Measurements from ENCODE around the gene EPB41. TPM values are rescaled to one million over a fixed set of nuclear protein-coding genes. Genes with fewer than 3 reads are reported as not detected.
"Not testable (repeated sequence)": the region's sequence is repeated elsewhere in the genome, so short reads cannot be mapped to it uniquely, and the experiment has no call there.

EPB41 gene
- total RNA-seq, 2 donors from 2014 or later, result 40.0 to 63.2 TPM

DNA sequence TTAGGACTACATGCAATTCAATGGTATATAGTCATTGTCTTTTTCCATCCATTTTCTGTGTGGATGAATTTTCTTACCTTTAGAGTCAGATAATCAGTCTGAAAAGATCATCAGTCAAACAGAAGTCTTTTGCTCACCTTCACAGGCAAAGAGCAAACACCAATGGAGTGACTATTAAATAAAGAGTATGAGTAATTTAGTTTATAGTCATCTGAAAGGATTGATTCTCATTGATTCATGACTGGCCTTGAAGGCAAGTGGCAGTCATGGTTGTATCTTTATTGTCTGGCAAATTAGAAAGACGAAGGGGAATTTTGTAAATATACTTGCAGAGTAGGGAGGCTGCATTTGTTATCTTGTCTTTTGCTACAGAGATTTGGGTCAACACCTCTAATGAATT, 89.9 kb downstream of the EPB41 start:
- peak; percentile 70 for ATAC-seq (replicated peaks)
- Mint-ChIP-seq H3K4me3 (no peak overlapping the region), H3K4me1 (peaks cover 16% of the 10 kb centered on the region), H3K27ac (peak overlapping the region; percentile 54), H3K9me3 (no peaks in the 10 kb centered on the region), H3K27me3 (no peaks in the 10 kb centered on the region), H3K36me3 (ENCODE audit: low read depth) (peaks cover 69% of the 10 kb centered on the region)

DNA sequence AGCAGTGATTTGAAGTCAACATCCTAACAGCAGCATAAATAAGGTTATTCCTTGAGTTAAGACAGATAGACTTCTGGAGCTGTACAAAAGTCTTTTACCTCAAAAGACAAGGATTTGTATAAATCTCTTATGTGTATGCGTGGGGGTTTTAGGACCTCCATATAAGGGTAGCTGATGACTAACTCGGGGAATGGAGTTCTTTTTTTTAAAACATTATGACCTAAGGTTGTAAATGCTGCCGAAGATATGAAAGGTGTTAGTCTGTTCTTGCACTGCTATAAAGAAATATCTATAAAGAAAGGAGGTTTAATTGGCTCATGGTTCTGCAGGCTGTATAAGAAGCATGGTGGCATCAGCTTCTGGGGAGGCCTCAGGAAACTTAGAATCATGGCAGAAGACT, 90.4 kb downstream of the EPB41 start:
- Mint-ChIP-seq H3K9me3 (no peaks in the 10 kb centered on the region), H3K4me3 (no peak overlapping the region), H3K36me3 (ENCODE audit: low read depth) (peaks cover 65% of the 10 kb centered on the region), H3K27me3 (no peaks in the 10 kb centered on the region), H3K4me1 (peaks cover 16% of the 10 kb centered on the region), H3K27ac (peak overlapping the region; percentile 54)
- no peak for ATAC-seq (replicated peaks)

GRCh38 chr1:29011775-29012174, 97.4 kb downstream of the EPB41 start:
- Mint-ChIP-seq H3K9me3 (no peaks in the 10 kb centered on the region), H3K4me3 (no peak overlapping the region), H3K4me1 (no peaks in the 10 kb centered on the region), H3K36me3 (ENCODE audit: low read depth) (peaks cover 53% of the 10 kb centered on the region), H3K27me3 (no peaks in the 10 kb centered on the region), H3K27ac (peak overlapping the region; percentile 55)
- no peak for ATAC-seq (replicated peaks)

GRCh38 chr1:29017235-29017634, 102.9 kb downstream of the EPB41 start:
- Mint-ChIP-seq H3K4me3 (no peak overlapping the region), H3K27ac (no peak overlapping the region), H3K9me3 (no peaks in the 10 kb centered on the region), H3K4me1 (no peaks in the 10 kb centered on the region), H3K36me3 (ENCODE audit: low read depth) (peaks cover 67% of the 10 kb centered on the region), H3K27me3 (no peaks in the 10 kb centered on the region)
- no peak for ATAC-seq (replicated peaks)

- no peak for ATAC-seq (replicated peaks)
- no peak overlapping the region for H3K4me3 Mint-ChIP-seq
- peaks cover 58% of the 10 kb centered on the region for H3K36me3 Mint-ChIP-seq (ENCODE audit: low read depth)
- no peaks in the 10 kb centered on the region for H3K9me3 Mint-ChIP-seq
- no peaks in the 10 kb centered on the region for H3K4me1 Mint-ChIP-seq
- no peak overlapping the region for H3K27ac Mint-ChIP-seq
- no peaks in the 10 kb centered on the region for H3K27me3 Mint-ChIP-seq
Measured at GRCh38 chr1:29017975-29018712, 103.8 kb downstream of the EPB41 start.

- Mint-ChIP-seq H3K27ac (no peak overlapping the region), H3K27me3 (no peaks in the 10 kb centered on the region), H3K9me3 (no peaks in the 10 kb centered on the region), H3K36me3 (ENCODE audit: low read depth) (peaks cover 46% of the 10 kb centered on the region), H3K4me3 (no peak overlapping the region), H3K4me1 (no peaks in the 10 kb centered on the region)
- no peak for ATAC-seq (replicated peaks)
Measured at GRCh38 chr1:29022620-29023019, 108.3 kb downstream of the EPB41 start.

DNA sequence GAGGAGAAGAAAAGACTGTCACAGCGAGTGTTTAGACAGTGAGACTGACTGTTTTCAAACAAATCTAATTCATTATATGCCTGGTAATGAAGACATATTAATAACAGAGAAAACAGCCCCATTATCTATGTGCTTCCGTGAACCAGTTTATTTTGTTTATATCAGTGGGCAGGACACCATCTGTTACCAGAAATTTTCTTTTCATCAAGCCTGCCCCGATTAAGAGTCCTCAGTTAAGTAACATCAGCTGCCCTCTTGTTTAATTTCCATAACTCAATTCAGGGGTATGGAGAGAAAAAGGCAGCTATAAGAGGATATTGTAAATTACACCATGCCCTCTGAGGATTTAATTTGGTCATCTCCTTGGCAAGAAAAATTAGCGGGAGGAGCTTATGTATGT, 115.3 kb downstream of the EPB41 start:
- no peak overlapping the region for H3K4me3 Mint-ChIP-seq
- no peaks in the 10 kb centered on the region for H3K27me3 Mint-ChIP-seq
- peaks cover 81% of the 10 kb centered on the region for H3K36me3 Mint-ChIP-seq (ENCODE audit: low read depth)
- no peak overlapping the region for H3K27ac Mint-ChIP-seq
- ATAC-seq (replicated peaks), result no peak
- H3K9me3 Mint-ChIP-seq, result no peaks in the 10 kb centered on the region
- H3K4me1 Mint-ChIP-seq, result no peaks in the 10 kb centered on the region

GRCh38 chr1:29032841-29033240, 118.5 kb downstream of the EPB41 start:
- H3K4me3 Mint-ChIP-seq, result no peak overlapping the region
- H3K27ac Mint-ChIP-seq, result no peak overlapping the region
- no peaks in the 10 kb centered on the region for H3K9me3 Mint-ChIP-seq
- no peak for ATAC-seq (replicated peaks)
- no peaks in the 10 kb centered on the region for H3K4me1 Mint-ChIP-seq
- no peaks in the 10 kb centered on the region for H3K27me3 Mint-ChIP-seq
- peaks cover 96% of the 10 kb centered on the region for H3K36me3 Mint-ChIP-seq (ENCODE audit: low read depth)

DNA sequence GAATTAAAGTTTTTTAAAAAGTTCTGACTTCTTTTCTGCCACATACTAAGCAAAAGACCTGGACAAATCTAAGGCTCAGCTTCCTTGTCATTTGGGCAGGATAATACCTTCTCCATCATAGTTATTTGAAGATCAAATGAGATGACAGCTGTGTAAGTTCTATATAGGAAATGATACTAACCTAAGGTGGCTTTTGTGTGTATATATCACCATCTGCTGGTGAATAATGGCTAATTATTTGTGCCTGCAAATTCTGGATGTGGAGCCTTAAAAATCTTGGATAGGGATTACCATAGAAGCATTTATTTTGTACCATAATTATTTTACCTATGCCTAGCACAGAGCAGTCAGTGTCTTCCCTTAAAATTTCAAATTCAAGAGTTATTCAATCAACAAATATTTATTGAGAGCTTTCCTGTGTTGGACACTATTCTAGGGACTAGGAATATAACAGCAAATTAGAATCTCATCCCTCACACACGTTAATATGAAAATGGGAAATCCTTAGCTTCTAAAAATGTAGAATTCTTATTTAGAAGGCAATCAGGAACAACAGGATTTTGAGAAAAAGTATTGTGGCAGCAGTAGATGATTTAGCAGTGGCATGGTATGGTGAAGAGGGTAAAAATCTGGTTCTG, 119.6 kb downstream of the EPB41 start:
- no peaks in the 10 kb centered on the region for H3K27me3 Mint-ChIP-seq
- H3K4me1 Mint-ChIP-seq, result no peaks in the 10 kb centered on the region

DNA sequence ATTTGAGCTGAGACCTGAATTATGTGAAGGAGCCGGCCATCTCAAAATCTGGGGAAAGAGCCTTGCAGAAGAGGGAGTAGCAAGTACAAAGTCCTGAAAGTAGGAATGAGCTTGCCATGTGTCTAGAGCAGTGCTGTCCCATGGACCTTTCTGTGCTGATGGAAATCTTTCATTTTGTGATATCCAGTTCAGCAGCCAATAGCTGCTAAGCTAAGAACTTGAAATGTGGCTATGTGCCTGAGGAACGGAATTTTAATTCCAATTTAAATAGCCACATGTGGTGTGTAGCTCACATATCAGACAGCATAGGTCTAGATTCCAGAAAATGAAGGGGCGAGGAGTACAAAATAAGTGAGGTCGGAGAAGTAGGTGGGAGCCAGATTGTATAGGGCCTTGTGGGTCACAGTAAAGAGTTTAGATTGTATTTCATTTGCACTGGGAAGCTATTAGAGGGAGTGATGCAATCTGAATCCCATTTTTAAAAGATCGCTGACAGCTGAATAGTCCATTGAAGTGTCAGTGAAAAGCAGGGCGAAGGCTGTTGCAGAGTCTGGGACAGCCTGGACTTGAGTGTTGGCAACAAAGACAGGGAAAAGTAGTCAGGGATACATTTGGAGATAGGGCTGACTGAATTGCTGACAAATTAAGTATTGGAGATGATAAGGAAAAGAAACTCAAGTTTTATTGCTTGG, 129.1 kb downstream of the EPB41 start:
- H3K27me3 Mint-ChIP-seq, result no peaks in the 10 kb centered on the region
- ATAC-seq (replicated peaks), result no peak

More for the DNA sequence above, 119.6 kb downstream of the EPB41 start:
- Mint-ChIP-seq H3K36me3 (ENCODE audit: low read depth) (peaks cover 94% of the 10 kb centered on the region), H3K27ac (peak overlapping the region; percentile 26), H3K9me3 (no peaks in the 10 kb centered on the region), H3K4me3 (no peak overlapping the region)
- peak; percentile 37 for ATAC-seq (replicated peaks)

DNA sequence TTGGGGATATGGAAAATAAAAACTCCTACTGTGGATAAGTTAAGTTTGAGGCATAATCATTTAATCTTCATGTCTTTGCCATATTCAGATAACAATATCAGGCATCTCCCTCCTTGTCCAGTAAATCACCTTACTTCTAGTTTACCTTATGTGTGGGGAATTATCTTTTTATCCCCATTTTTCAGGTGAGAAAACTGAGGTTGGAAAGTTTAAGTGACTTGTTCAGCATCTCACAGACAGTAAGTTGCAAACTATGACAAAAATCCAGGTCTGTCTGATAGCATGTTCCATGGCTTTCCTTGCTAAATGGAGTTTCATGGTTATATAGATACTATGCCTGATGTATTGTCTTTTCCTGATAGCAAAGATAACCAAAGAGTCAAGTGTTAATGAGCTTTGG, 129.6 kb downstream of the EPB41 start:
- no peak for ATAC-seq (replicated peaks)
- Mint-ChIP-seq H3K27ac (peak overlapping the region; percentile 84), H3K4me1 (peaks cover 8% of the 10 kb centered on the region), H3K9me3 (no peaks in the 10 kb centered on the region), H3K36me3 (ENCODE audit: low read depth) (peaks cover 70% of the 10 kb centered on the region), H3K4me3 (no peak overlapping the region), H3K27me3 (no peaks in the 10 kb centered on the region)

More for the DNA sequence above, 129.1 kb downstream of the EPB41 start:
- Mint-ChIP-seq H3K36me3 (ENCODE audit: low read depth) (peaks cover 67% of the 10 kb centered on the region), H3K27ac (peak overlapping the region; percentile 84), H3K4me1 (peaks cover 8% of the 10 kb centered on the region), H3K4me3 (no peak overlapping the region), H3K9me3 (no peaks in the 10 kb centered on the region)

GRCh38 chr1:29045663-29046062, 131.3 kb downstream of the EPB41 start:
- H3K27me3 Mint-ChIP-seq; H3K4me1 Mint-ChIP-seq; H3K9me3 Mint-ChIP-seq; ATAC-seq (replicated peaks); H3K27ac Mint-ChIP-seq; H3K4me3 Mint-ChIP-seq: not testable (repeated sequence)
- peaks cover 74% of the 10 kb centered on the region for H3K36me3 Mint-ChIP-seq (ENCODE audit: low read depth)

DNA sequence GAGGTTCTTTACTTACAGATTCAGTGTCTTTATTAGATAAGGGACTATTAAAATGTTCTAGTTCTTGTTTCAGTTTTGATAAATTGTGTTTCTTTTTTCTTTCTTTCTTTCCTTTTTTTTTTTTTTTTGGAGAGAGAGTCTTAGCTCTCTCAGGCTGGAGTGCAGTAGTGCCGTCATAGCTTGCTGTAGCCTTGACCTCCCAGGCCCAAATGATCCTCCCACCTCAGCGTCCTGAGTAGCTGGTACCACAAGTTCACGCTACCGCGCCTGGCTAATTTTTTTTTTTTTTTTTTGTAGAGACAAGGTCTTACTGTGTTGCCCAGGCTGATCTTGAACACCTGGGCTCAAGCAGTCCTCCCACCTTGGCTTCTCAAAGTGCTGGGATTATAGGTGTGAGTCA, 132.8 kb downstream of the EPB41 start:
- Mint-ChIP-seq H3K27me3 (no peaks in the 10 kb centered on the region), H3K4me1 (peaks cover 2% of the 10 kb centered on the region), H3K9me3 (no peaks in the 10 kb centered on the region), H3K27ac (no peak overlapping the region), H3K4me3 (no peak overlapping the region), H3K36me3 (ENCODE audit: low read depth) (peaks cover 65% of the 10 kb centered on the region)
- ATAC-seq (replicated peaks), result no peak

DNA sequence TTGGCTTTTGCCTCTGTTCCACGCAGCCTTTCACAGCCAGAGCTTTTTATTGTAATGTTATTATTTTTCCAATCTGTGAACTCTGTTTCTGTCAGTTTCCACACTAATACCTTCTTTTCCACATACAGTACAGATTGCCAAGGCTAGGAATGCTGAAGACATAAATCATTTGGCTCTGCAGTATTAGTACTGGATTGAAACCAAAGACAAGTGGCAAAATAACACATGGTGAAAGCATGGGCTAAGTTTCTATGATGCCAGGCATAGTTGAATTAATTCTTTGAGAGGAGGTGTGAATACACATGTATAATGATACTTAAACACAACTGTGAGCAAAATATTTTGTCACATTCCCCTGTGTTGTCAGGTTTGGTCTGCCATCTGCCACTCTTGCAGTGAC, 135.8 kb downstream of the EPB41 start:
- ATAC-seq (replicated peaks), result no peak
- no peaks in the 10 kb centered on the region for H3K4me1 Mint-ChIP-seq
- H3K36me3 Mint-ChIP-seq (ENCODE audit: low read depth), result peaks cover 57% of the 10 kb centered on the region
- H3K27me3 Mint-ChIP-seq, result no peaks in the 10 kb centered on the region
- H3K27ac Mint-ChIP-seq, result peak overlapping the region; percentile 25
- H3K4me3 Mint-ChIP-seq, result no peak overlapping the region
- no peaks in the 10 kb centered on the region for H3K9me3 Mint-ChIP-seq

GRCh38 chr1:29052100-29052499, 137.7 kb downstream of the EPB41 start:
- Mint-ChIP-seq H3K27me3 (no peaks in the 10 kb centered on the region), H3K27ac (no peak overlapping the region), H3K4me1 (no peaks in the 10 kb centered on the region), H3K36me3 (ENCODE audit: low read depth) (peaks cover 54% of the 10 kb centered on the region), H3K9me3 (no peaks in the 10 kb centered on the region), H3K4me3 (no peak overlapping the region)
- no peak for ATAC-seq (replicated peaks)
